SK-N-SH (cell line): ENCODE data around the gene GAS2L1.

Experiments used
- POLR2AphosphoS5 ChIP-seq: IDR thresholded peaks from 2 replicates; pipeline ENCODE4 v1.6.1; 2012; ENCODE audit warnings: low read depth, low read length
- RAD21 ChIP-seq: IDR thresholded peaks from 2 replicates; pipeline ENCODE4 v1.6.1; 2012; ENCODE audit warnings: mild to moderate bottlenecking, low read length
- TEAD4 ChIP-seq: IDR thresholded peaks from 2 replicates; pipeline ENCODE4 v1.4.0; 2012; ENCODE audit warnings: mild to moderate bottlenecking, borderline replicate concordance; ENCODE audit not compliant: insufficient read depth

DNA sequence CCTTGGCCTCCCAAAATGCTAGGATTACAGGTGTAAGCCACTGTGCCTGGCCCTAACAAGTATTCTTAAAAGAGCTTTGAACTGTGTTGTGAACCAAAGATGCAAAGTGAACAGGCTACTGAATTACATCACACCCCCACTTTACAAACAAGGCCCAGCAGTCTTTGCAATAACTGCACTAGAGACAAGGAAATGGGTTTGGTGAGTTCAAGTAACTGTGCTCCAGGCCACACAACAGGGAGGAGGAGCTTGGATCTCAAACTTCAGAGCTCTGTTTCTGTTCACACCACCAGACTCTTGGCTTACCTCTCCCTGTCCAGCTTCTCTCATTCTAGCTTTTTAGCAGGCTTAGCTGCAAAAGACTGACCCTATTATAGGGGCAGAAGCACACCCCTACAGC lies 39.5 kb downstream of the GAS2L1 start:
- no peak for TF ChIP-seq POLR2AphosphoS5
- no peak for TF ChIP-seq TEAD4
- TF ChIP-seq RAD21, result no peak
